GM21423 (cell line): ENCODE results near the gene C1orf159.
"Not testable (repeated sequence)": the region's sequence is repeated elsewhere in the genome, so short reads cannot be mapped to it uniquely, and the experiment has no call there.

Source experiments
- ATAC-seq: cut with Tn5 transposase; IDR thresholded peaks from one replicate; pipeline ENCODE4 v1.9.1; 2021; ENCODE audit warnings: mild to moderate bottlenecking, moderate library complexity; ENCODE audit not compliant: unreplicated experiment

The C1orf159 gene

GRCh38 chr1:1058088-1058905 is 57.6 kb downstream of the C1orf159 start:
- ATAC-seq = no peak

- ATAC-seq = not testable (repeated sequence)
Observed at GRCh38 chr1:1057769-1058087, 58.2 kb downstream of the C1orf159 start.

GRCh38 chr1:1055841-1056736 is 59.8 kb downstream of the C1orf159 start:
- no peak for ATAC-seq

- ATAC-seq = no peak
Observed at GRCh38 chr1:1054971-1055370, 60.9 kb downstream of the C1orf159 start.

- ATAC-seq = no peak
Observed at GRCh38 chr1:1054099-1054700, 61.7 kb downstream of the C1orf159 start.

- ATAC-seq = no peak
Observed at GRCh38 chr1:1053682-1054081, 62.2 kb downstream of the C1orf159 start.

- ATAC-seq = no peak
Observed at GRCh38 chr1:1053022-1053421, 62.9 kb downstream of the C1orf159 start.

- ATAC-seq = no peak
Observed at GRCh38 chr1:1052003-1052840, 63.7 kb downstream of the C1orf159 start.

GRCh38 chr1:1051127-1051810 is 64.6 kb downstream of the C1orf159 start:
- no peak for ATAC-seq

GRCh38 chr1:1050577-1051052 is 65.3 kb downstream of the C1orf159 start:
- ATAC-seq = no peak

- no peak for ATAC-seq
Observed at GRCh38 chr1:1049318-1050165, 66.3 kb downstream of the C1orf159 start.

GRCh38 chr1:1048765-1049164 is 67.1 kb downstream of the C1orf159 start:
- no peak for ATAC-seq

- no peak for ATAC-seq
Observed at GRCh38 chr1:1047963-1048362, 67.9 kb downstream of the C1orf159 start.

- ATAC-seq = no peak
Observed at GRCh38 chr1:1047407-1047806, 68.5 kb downstream of the C1orf159 start.

GRCh38 chr1:1046767-1047166 is 69.1 kb downstream of the C1orf159 start:
- ATAC-seq = no peak

- no peak for ATAC-seq
Observed at GRCh38 chr1:1046243-1046642, 69.6 kb downstream of the C1orf159 start.

- ATAC-seq = no peak
Observed at GRCh38 chr1:1045129-1045528, 70.8 kb downstream of the C1orf159 start.

- ATAC-seq = no peak
Observed at GRCh38 chr1:1044455-1045078, 71.3 kb downstream of the C1orf159 start.

- no peak for ATAC-seq
Observed at GRCh38 chr1:1043921-1044320, 72.0 kb downstream of the C1orf159 start.
